T-helper 2 cell treated with Interferon-gamma antibody and Interleukin-4, amounts not matched to agents 5 μg/mL and 100 μg/mL, for 36 hours (primary cell): ENCODE measurements around the gene CCR3.

ENCODE experiments used
- DNase-seq: peaks from one replicate; pipeline ENCODE4 v3.0.0; 2021; ENCODE audit warnings: low spot score
- H3K27ac Mint-ChIP-seq: one replicate; pipeline ENCODE4 v1.8.0; 2021; ENCODE audit warnings: mild to moderate bottlenecking, mixed read lengths
- H3K27me3 Mint-ChIP-seq: one replicate; pipeline ENCODE4 v1.8.0; 2021; ENCODE audit warnings: low read depth, mixed read lengths
- H3K36me3 Mint-ChIP-seq: one replicate; pipeline ENCODE4 v1.8.0; 2021; ENCODE audit warnings: low read depth, mixed read lengths
- H3K4me1 Mint-ChIP-seq: one replicate; pipeline ENCODE4 v1.8.0; 2021; ENCODE audit warnings: low read depth, mixed read lengths
- H3K4me3 Mint-ChIP-seq: one replicate; pipeline ENCODE4 v1.8.0; 2022; ENCODE audit warnings: mild to moderate bottlenecking, moderate library complexity, mixed read lengths
- H3K9me3 Mint-ChIP-seq: one replicate; pipeline ENCODE4 v1.8.0; 2021; ENCODE audit warnings: mixed read lengths

CCR3 gene

GRCh38 chr3:46271209-46271745 lies 29.0 kb downstream of the CCR3 start:
- Mint-ChIP-seq H3K4me3 (no peak overlapping the region), H3K4me1 (peaks cover 22% of the 10 kb centered on the region), H3K9me3 (peaks cover 2% of the 10 kb centered on the region), H3K27ac (no peak overlapping the region), H3K27me3 (peaks cover 73% of the 10 kb centered on the region), H3K36me3 (peaks cover 5% of the 10 kb centered on the region)
- no peak for DNase-seq

GRCh38 chr3:46272028-46272451 lies 29.8 kb downstream of the CCR3 start:
- no peak overlapping the region for H3K4me3 Mint-ChIP-seq
- peaks cover 27% of the 10 kb centered on the region for H3K4me1 Mint-ChIP-seq
- peaks cover 7% of the 10 kb centered on the region for H3K36me3 Mint-ChIP-seq

GRCh38 chr3:46276497-46277099 lies 34.3 kb downstream of the CCR3 start:
- DNase-seq, result peak; percentile 61
- Mint-ChIP-seq H3K4me3 (no peak overlapping the region), H3K9me3 (peaks cover 14% of the 10 kb centered on the region), H3K36me3 (peaks cover 19% of the 10 kb centered on the region), H3K27me3 (peaks cover 52% of the 10 kb centered on the region), H3K4me1 (peaks cover 35% of the 10 kb centered on the region), H3K27ac (peak overlapping the region; percentile 3)

More at GRCh38 chr3:46272028-46272451, 29.8 kb downstream of the CCR3 start:
- DNase-seq, result no peak
- Mint-ChIP-seq H3K27me3 (peaks cover 73% of the 10 kb centered on the region), H3K9me3 (peaks cover 2% of the 10 kb centered on the region), H3K27ac (no peak overlapping the region)

DNA sequence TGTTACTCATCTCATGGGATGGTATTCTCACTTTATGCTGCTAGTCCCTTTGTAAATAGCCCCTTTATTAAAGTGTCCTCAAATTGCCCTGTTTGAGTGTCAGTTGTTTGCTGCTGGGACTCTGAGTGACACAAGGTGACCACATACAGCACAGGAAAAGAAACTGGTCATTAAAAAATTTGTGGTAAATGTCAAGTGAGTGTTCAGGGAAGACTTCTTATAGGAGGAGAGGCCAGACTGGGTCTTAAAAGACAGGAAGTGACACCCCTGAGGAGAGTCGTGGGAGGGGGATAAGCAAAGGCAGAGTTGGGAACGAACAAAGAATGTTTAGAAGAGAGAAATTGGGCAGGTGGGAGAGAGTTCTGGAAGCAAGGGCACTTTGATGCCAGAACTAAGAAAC lies 35.2 kb downstream of the CCR3 start:
- peaks cover 44% of the 10 kb centered on the region for H3K4me1 Mint-ChIP-seq
- H3K9me3 Mint-ChIP-seq, result peaks cover 14% of the 10 kb centered on the region
- no peak for DNase-seq
- H3K4me3 Mint-ChIP-seq, result peak overlapping the region; percentile 13
- H3K27me3 Mint-ChIP-seq, result peaks cover 51% of the 10 kb centered on the region
- H3K27ac Mint-ChIP-seq, result peak overlapping the region; percentile 66
- peaks cover 19% of the 10 kb centered on the region for H3K36me3 Mint-ChIP-seq

GRCh38 chr3:46278816-46279672 lies 36.8 kb downstream of the CCR3 start:
- no peak for DNase-seq
- H3K4me1 Mint-ChIP-seq, result peaks cover 60% of the 10 kb centered on the region
- H3K27me3 Mint-ChIP-seq, result peaks cover 38% of the 10 kb centered on the region
- H3K27ac Mint-ChIP-seq, result peak overlapping the region; percentile 64
- H3K4me3 Mint-ChIP-seq, result peak overlapping the region; percentile 31
- peaks cover 14% of the 10 kb centered on the region for H3K9me3 Mint-ChIP-seq
- H3K36me3 Mint-ChIP-seq, result peaks cover 21% of the 10 kb centered on the region

- Mint-ChIP-seq H3K36me3 (peaks cover 22% of the 10 kb centered on the region), H3K4me1 (peaks cover 70% of the 10 kb centered on the region), H3K27ac (peak overlapping the region; percentile 64), H3K4me3 (peak overlapping the region; percentile 31), H3K9me3 (peaks cover 14% of the 10 kb centered on the region), H3K27me3 (peaks cover 26% of the 10 kb centered on the region)
- peak; percentile 58 for DNase-seq
These were observed 38.0 kb downstream of the CCR3 start for GRCh38 chr3:46280105-46280797.

GRCh38 chr3:46281551-46281950 lies 39.3 kb downstream of the CCR3 start:
- Mint-ChIP-seq H3K9me3 (peaks cover 14% of the 10 kb centered on the region), H3K27ac (no peak overlapping the region), H3K36me3 (peaks cover 21% of the 10 kb centered on the region), H3K27me3 (peaks cover 18% of the 10 kb centered on the region), H3K4me3 (no peak overlapping the region), H3K4me1 (peaks cover 80% of the 10 kb centered on the region)
- DNase-seq, result no peak

DNA sequence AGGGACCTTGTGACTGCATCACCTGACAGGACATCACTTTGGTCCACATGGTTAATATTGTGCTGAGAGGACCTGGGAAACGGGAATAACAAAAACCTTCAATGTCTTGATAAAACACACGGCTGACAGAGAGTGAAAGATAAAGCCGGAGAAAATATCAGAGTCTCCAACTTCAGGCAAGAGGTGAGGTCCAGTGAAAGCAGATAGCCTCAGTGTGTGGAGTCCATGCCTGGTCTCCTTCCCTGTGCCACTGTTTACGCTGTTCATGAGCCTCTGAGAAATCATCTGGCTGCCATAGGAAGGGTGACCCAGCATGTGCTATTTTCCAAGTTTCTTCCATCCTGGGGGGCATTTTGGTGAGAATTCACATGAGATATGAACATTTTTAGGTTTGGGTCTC lies 39.8 kb downstream of the CCR3 start:
- H3K4me3 Mint-ChIP-seq, result no peak overlapping the region
- peak overlapping the region; percentile 34 for H3K27ac Mint-ChIP-seq
- DNase-seq, result no peak
- H3K9me3 Mint-ChIP-seq, result peaks cover 14% of the 10 kb centered on the region
- peaks cover 17% of the 10 kb centered on the region for H3K27me3 Mint-ChIP-seq
- peaks cover 76% of the 10 kb centered on the region for H3K4me1 Mint-ChIP-seq
- peaks cover 20% of the 10 kb centered on the region for H3K36me3 Mint-ChIP-seq

DNA sequence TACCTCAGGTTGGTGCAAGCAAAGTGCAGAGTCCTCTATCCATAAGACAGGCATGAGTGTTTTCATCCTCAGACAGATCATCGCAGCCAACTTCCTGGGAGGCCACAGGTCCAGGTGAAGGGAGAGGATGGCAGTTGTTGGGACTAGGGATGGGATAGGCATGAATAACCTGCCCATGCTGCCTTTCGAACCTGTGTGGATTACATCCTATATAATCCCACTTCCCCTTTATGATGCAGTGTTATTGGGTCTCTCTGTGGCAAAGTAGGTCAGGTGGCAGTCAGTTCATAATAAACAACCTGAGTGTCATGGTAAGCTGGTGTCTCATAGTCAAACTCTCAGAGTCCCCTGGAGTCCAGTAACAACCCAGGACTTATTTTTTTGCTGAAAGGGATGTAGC lies 40.4 kb downstream of the CCR3 start:
- peak overlapping the region; percentile 59 for H3K4me3 Mint-ChIP-seq
- H3K4me1 Mint-ChIP-seq, result peaks cover 74% of the 10 kb centered on the region
- peak overlapping the region; percentile 34 for H3K27ac Mint-ChIP-seq

DNA sequence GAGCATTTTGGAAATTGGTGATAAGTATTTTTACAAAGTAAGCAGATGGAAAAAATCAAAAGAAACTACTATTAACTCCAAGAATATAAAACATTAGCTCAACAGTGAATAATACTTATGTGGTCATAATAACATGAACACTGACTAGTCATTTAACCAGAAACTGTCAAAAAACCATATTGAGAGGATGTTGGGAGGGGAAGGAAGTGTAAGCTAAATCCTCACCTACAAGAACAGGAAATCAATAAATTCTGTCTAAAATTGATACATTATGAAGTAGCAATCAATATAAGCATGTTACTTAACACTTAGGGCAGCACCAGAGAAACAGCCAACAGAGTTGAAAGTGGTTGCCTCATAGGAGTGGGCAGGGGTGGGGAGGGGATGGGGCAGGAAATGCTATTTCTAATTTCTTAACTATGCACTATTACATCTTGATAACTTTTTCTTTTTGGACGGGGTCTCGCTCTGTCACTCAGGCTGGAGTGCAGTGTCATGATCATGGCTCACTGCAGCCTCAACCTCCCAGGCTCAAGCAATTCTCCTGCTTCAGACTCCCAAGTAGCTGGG lies 41.7 kb downstream of the CCR3 start:
- Mint-ChIP-seq H3K27me3 (peaks cover 17% of the 10 kb centered on the region), H3K36me3 (peaks cover 10% of the 10 kb centered on the region), H3K27ac (peak overlapping the region; percentile 92), H3K4me1 (peaks cover 71% of the 10 kb centered on the region), H3K9me3 (peaks cover 5% of the 10 kb centered on the region), H3K4me3 (peak overlapping the region; percentile 59)
- DNase-seq, result no peak

More for the DNA sequence above, 40.4 kb downstream of the CCR3 start:
- Mint-ChIP-seq H3K27me3 (peaks cover 13% of the 10 kb centered on the region), H3K36me3 (peaks cover 18% of the 10 kb centered on the region), H3K9me3 (peaks cover 10% of the 10 kb centered on the region)
- no peak for DNase-seq

- Mint-ChIP-seq H3K9me3 (no peaks in the 10 kb centered on the region), H3K4me1 (peaks cover 70% of the 10 kb centered on the region), H3K27me3 (peaks cover 28% of the 10 kb centered on the region), H3K4me3 (peak overlapping the region; percentile 78), H3K36me3 (peaks cover 11% of the 10 kb centered on the region), H3K27ac (peak overlapping the region; percentile 92)
- DNase-seq, result peak; percentile 67
These were observed 42.9 kb downstream of the CCR3 start for GRCh38 chr3:46284981-46285683.

DNA sequence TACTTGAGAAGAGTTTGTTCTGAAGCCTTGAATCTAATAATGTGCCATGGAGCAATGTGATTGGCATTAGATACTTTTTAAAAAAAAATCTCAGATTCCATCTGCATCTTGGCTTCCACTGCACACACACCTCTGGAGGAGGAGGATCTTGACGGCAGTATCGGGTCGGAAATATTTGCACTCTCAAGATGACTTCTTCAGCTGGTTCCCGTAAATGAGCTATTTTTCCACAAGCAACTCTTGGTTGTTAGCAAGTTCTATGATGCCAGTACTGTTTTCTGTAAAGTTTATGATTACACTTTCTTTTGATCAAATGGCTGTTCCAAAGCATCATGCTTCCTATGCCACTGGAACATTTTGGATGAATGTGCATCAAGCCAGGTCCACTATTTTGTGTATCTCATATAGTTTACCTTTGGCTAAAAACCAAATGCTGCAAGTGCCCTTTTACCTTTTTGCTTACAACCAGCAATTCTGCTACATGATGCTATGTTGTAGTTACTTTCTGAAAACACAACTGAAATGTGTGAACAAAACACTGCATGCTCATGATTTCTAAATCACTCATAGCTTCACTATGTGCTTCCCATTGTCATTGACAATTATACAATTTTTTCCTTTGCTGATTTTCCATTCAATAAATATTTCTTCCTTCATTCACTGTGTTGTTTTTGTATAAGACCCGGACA lies 43.8 kb downstream of the CCR3 start:
- H3K4me3 Mint-ChIP-seq, result no peak overlapping the region
- H3K27ac Mint-ChIP-seq, result peak overlapping the region; percentile 92
- peaks cover 33% of the 10 kb centered on the region for H3K27me3 Mint-ChIP-seq

More for the DNA sequence above, 43.8 kb downstream of the CCR3 start:
- DNase-seq, result no peak
- Mint-ChIP-seq H3K36me3 (peaks cover 11% of the 10 kb centered on the region), H3K9me3 (no peaks in the 10 kb centered on the region), H3K4me1 (peaks cover 67% of the 10 kb centered on the region)
